Measurements from ENCODE around the gene TBCB. TPM values are rescaled to one million over a fixed set of nuclear protein-coding genes. Genes with fewer than 3 reads are reported as not detected.
A peak's percentile ranks its signal among the peaks of the same experiment; 100 is the strongest.

The TBCB gene
- total and polyA plus RNA-seq, 9 of the 15 experiments (the other 6 are each of a cell fraction or from before 2014, with no cell fraction given), result 3.5 to 115 (median 58.9) TPM

DNA sequence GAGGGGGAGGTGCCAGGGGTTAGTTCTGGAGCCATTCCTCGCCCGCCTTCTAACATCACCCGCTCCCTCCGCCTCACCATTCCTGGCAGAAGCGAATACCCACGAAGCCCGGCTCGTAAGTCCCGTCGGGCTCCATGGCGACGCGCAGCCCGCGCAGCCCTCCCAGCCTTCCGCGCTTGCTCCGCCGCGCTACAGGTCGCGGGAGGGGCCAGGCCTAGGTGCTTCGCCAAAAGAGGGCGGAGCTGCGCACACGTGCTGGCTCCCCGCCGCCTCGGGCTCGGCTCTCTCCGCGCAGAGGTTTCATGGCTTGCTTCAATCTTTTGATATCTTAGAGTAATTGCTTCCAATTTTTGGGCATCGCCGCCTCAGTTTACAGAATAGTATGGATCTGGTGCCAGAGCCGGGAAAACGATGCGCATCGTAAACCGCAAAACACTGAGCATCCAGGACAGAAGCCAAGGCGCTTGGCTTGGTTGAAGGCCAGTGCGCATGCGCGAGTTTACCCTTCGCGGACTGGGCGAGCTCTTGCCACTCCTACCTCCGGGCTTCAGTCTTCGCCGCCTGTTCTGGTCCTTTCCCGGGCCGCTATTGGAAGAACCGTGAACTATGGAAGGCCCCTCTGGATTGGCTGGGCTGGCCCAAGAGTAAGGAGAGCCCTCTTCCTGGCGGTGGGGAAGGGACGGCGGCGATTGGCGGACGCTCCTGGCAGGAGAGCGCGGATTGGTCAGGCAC is 381 bp upstream of the TBCB start, which contains the start of gene POLR2I (continued):
- TF ChIP-seq, protein P1, sequence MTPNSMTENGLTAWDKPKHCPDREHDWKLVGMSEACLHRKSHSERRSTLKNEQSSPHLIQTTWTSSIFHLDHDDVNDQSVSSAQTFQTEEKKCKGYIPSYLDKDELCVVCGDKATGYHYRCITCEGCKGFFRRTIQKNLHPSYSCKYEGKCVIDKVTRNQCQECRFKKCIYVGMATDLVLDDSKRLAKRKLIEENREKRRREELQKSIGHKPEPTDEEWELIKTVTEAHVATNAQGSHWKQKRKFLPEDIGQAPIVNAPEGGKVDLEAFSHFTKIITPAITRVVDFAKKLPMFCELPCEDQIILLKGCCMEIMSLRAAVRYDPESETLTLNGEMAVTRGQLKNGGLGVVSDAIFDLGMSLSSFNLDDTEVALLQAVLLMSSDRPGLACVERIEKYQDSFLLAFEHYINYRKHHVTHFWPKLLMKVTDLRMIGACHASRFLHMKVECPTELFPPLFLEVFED (CRISPR knock-in tag; conservative IDR thresholded peaks at IDR 0.05), result 0 out of 2 replicates have a peak, but pooled peaks have one; percentile 23
- TF ChIP-seq SREBF1 (IDR thresholded peaks at IDR 0.05; ENCODE audit: borderline replicate concordance, low read depth, low read length), result 0 out of 2 replicates have a peak, but pooled peaks have one; percentile 8
- TF ChIP-seq, protein P2, sequence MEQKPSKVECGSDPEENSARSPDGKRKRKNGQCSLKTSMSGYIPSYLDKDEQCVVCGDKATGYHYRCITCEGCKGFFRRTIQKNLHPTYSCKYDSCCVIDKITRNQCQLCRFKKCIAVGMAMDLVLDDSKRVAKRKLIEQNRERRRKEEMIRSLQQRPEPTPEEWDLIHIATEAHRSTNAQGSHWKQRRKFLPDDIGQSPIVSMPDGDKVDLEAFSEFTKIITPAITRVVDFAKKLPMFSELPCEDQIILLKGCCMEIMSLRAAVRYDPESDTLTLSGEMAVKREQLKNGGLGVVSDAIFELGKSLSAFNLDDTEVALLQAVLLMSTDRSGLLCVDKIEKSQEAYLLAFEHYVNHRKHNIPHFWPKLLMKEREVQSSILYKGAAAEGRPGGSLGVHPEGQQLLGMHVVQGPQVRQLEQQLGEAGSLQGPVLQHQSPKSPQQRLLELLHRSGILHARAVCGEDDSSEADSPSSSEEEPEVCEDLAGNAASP (IDR thresholded peaks at IDR 0.05), result no peak
- TF ChIP-seq, protein P3, sequence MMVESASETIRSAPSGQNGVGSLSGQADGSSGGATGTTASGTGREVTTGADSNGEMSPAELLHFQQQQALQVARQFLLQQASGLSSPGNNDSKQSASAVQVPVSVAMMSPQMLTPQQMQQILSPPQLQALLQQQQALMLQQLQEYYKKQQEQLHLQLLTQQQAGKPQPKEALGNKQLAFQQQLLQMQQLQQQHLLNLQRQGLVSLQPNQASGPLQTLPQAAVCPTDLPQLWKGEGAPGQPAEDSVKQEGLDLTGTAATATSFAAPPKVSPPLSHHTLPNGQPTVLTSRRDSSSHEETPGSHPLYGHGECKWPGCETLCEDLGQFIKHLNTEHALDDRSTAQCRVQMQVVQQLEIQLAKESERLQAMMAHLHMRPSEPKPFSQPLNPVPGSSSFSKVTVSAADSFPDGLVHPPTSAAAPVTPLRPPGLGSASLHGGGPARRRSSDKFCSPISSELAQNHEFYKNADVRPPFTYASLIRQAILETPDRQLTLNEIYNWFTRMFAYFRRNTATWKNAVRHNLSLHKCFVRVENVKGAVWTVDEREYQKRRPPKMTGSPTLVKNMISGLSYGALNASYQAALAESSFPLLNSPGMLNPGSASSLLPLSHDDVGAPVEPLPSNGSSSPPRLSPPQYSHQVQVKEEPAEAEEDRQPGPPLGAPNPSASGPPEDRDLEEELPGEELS (CRISPR knock-in tag; IDR thresholded peaks at IDR 0.05; ENCODE audit: borderline replicate concordance), result no peak
- TF ChIP-seq, protein P4, sequence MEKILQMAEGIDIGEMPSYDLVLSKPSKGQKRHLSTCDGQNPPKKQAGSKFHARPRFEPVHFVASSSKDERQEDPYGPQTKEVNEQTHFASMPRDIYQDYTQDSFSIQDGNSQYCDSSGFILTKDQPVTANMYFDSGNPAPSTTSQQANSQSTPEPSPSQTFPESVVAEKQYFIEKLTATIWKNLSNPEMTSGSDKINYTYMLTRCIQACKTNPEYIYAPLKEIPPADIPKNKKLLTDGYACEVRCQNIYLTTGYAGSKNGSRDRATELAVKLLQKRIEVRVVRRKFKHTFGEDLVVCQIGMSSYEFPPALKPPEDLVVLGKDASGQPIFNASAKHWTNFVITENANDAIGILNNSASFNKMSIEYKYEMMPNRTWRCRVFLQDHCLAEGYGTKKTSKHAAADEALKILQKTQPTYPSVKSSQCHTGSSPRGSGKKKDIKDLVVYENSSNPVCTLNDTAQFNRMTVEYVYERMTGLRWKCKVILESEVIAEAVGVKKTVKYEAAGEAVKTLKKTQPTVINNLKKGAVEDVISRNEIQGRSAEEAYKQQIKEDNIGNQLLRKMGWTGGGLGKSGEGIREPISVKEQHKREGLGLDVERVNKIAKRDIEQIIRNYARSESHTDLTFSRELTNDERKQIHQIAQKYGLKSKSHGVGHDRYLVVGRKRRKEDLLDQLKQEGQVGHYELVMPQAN (IDR thresholded peaks at IDR 0.05; ENCODE audit: borderline replicate concordance), result peak; percentile 91
- peak; percentile 99 for TF ChIP-seq MTA3 (IDR thresholded peaks at IDR 0.05; ENCODE audit: borderline replicate concordance)
- TF ChIP-seq ZNF239 (CRISPR knock-in tag; IDR thresholded peaks at IDR 0.05), result 0 out of 2 replicates have a peak, but pooled peaks have one; percentile 45
- TF ChIP-seq, protein P5, sequence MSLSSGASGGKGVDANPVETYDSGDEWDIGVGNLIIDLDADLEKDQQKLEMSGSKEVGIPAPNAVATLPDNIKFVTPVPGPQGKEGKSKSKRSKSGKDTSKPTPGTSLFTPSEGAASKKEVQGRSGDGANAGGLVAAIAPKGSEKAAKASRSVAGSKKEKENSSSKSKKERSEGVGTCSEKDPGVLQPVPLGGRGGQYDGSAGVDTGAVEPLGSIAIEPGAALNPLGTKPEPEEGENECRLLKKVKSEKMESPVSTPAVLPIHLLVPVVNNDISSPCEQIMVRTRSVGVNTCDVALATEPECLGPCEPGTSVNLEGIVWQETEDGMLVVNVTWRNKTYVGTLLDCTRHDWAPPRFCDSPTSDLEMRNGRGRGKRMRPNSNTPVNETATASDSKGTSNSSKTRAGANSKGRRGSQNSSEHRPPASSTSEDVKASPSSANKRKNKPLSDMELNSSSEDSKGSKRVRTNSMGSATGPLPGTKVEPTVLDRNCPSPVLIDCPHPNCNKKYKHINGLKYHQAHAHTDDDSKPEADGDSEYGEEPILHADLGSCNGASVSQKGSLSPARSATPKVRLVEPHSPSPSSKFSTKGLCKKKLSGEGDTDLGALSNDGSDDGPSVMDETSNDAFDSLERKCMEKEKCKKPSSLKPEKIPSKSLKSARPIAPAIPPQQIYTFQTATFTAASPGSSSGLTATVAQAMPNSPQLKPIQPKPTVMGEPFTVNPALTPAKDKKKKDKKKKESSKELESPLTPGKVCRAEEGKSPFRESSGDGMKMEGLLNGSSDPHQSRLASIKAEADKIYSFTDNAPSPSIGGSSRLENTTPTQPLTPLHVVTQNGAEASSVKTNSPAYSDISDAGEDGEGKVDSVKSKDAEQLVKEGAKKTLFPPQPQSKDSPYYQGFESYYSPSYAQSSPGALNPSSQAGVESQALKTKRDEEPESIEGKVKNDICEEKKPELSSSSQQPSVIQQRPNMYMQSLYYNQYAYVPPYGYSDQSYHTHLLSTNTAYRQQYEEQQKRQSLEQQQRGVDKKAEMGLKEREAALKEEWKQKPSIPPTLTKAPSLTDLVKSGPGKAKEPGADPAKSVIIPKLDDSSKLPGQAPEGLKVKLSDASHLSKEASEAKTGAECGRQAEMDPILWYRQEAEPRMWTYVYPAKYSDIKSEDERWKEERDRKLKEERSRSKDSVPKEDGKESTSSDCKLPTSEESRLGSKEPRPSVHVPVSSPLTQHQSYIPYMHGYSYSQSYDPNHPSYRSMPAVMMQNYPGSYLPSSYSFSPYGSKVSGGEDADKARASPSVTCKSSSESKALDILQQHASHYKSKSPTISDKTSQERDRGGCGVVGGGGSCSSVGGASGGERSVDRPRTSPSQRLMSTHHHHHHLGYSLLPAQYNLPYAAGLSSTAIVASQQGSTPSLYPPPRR (CRISPR knock-in tag; IDR thresholded peaks at IDR 0.05; ENCODE audit: borderline replicate concordance), result peak; percentile 55; the same call in 1 of the 2 replicates
- no peak for TF ChIP-seq ZNF140 (CRISPR knock-in tag; IDR thresholded peaks at IDR 0.05)
- TF ChIP-seq MTA2 (IDR thresholded peaks at IDR 0.05; ENCODE audit: low read depth), result no peak
- 0 out of 2 replicates have a peak, but pooled peaks have one; percentile 10 for TF ChIP-seq ZNF707 (CRISPR knock-in tag; conservative IDR thresholded peaks at IDR 0.05)

Measured in K562 (cell line).